GM19372 (cell line): Measurements from ENCODE around the gene CNTFR.

Source experiments
- ATAC-seq: cut with Tn5 transposase; IDR thresholded peaks from one replicate; pipeline ENCODE4 v1.9.1; 2021; ENCODE audit warnings: mild to moderate bottlenecking, low read depth, moderate library complexity; ENCODE audit not compliant: unreplicated experiment

Gene CNTFR

GRCh38 chr9:34513567-34514214 lies 75.8 kb downstream of the CNTFR start:
- ATAC-seq, result no peak

GRCh38 chr9:34512131-34513078 lies 77.1 kb downstream of the CNTFR start:
- ATAC-seq, result no peak

GRCh38 chr9:34510497-34511468 lies 78.7 kb downstream of the CNTFR start:
- ATAC-seq, result no peak

DNA sequence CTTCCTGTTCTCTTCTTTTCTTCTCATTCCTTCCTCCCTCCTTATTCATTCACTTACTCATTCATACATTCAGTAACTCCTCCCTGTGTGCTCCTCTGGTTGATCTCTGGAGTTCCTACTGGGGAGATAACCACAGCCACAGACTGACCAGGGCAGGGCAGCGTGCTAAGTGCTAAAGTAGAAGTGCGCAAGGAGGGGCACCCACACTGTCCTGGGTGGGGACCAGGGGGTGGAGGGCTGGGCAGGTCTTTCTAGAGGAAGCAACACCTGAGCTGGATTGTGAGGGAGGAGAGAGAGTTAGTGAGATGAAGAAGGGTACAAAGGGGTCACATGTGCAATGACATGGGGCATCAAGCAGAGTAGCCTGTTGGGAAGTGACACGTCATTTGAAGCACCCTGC lies 80.6 kb downstream of the CNTFR start:
- ATAC-seq, result no peak

DNA sequence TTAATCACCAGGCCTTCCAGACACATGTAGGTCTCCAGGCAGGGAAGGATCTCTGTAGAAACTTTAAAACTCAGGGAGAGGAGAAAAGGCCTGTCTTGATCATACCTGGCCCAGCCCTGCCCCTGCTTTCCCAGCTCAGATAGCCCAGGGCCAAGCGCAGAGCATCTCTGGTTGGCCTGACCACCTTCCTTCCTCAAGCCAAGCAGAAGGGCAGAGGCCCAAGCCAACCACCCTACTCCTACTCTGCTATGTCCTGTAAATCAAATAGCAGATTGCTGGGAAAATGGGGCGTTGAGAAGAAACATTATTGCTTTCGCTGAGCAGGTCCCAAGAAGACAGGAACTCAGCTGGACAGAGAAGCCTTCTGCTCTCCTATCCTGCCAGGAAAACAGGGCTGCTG lies 81.1 kb downstream of the CNTFR start:
- no peak for ATAC-seq

GRCh38 chr9:34507966-34508365 lies 81.6 kb downstream of the CNTFR start:
- ATAC-seq, result no peak

- no peak for ATAC-seq
Measured at GRCh38 chr9:34507556-34507955, 82.0 kb downstream of the CNTFR start.

DNA sequence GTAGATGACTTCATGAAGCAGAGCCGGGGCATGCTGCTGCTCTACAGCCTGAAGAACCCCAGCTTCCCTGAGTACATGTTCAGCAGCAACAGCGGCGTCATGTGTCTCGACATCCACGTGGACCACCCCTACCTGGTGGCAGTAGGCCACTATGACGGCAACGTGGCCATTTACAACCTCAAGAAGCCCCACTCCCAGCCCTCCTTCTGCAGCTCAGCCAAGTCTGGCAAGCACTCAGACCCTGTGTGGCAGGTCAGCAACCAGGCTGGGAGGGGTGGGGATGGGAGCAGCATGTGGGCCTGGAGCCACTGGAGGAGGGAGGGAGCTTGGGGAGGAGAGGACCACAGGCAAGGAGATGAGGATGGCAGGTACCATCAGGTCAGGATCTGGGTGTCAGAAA lies 82.9 kb downstream of the CNTFR start:
- ATAC-seq, result no peak

DNA sequence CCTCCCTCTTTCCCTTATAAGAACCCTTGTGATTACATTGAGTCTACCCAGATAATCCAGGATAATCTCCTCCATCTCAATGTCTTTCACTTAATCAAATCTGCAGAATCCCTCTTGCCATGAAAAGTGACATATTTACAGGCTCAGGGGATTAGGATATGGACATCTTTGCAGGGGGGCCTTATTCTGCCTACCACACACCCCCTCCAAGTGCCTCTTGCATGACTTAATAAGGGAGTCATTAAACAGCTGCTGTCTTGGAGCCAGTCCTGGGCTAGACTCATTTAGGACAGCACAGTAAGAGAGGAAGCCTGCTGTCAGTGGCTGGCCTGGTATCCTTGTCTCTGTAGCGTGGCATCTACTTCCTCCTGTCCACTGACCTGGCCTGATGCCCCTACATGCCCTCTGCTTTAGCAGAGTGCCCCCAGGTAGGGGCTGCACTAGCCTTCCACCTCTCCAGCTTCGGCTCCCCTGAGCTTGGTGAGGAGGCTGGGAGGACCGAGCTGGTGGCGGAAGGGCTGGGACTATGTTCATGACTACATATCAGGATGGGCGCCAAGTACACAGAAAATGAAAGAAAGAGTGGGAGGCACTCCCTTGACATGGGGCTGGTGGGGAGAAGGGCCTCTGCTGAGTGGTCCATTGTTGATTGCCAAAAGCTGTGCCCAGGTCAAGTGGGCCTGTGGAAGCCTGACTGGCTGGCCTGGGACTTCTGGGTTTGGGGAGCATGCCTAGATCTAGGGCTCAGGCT lies 84.0 kb downstream of the CNTFR start:
- no peak for ATAC-seq

- no peak for ATAC-seq
Measured at GRCh38 chr9:34503406-34503805, 86.1 kb downstream of the CNTFR start.

DNA sequence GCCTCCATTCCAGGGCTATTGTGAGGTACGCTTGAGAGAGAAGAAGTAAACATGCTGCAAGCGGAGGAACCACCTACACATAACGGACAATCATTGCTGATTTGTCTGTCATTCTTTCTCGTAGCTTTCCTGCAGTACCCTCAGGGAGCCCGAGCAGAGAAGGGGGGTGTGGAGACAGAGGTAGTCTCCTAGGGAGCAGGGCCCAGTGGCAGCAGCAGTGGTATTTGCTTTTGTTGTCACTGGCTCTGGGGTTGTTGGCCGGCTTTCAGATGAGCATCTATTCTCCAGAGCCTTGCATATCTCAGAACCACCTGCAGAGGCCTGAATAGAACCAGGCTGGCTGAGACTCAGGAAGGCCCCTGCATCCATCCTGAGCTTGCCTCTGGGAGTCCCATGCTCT lies 86.6 kb downstream of the CNTFR start:
- no peak for ATAC-seq

GRCh38 chr9:34502471-34502870 lies 87.1 kb downstream of the CNTFR start:
- no peak for ATAC-seq

DNA sequence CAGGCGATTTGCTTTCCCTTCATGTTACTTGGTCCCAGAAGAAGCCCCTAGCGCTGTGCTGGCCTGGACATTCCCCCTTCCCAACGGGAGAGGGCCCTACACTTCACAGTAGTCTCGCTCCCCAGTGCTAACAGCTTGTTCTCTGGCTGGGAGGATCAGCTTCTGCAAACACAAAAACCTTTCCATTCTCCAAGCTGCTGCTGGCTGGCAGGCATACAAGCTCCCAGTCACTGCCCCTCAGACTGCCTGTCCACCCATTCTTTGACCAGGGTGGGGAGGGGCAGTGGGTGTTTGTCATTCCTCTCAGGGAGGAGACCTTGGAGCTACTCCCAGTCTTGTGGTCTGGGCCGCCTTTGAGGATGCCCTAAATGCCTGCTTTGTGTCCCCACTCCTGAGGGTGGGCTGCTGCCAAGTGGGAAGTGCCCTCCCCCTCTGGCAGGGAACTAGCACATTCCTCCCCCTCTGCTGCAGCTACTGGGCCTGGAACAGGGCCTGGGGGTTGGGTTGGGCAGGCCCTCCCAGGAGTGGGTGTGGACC lies 87.6 kb downstream of the CNTFR start:
- no peak for ATAC-seq
